Body of pancreas (tissue), 4 donors: ENCODE data around the gene RASA3.
"Not testable (repeated sequence)": the region's sequence is repeated elsewhere in the genome, so short reads cannot be mapped to it uniquely, and the experiment has no call there.

ENCODE experiments used
- CTCF ChIP-seq, 7 experiments: fragments of 450-650 bp in 4 of 7; fragments of 200-600 bp in 3 of 7; sonication (generic) in 3 of 7; IDR thresholded peaks; one replicate each; pipeline ENCODE4 v1.5.1; 2016 to 2019; ENCODE audit warnings: antibody characterized with exemption in 7 of 7
- POLR2A ChIP-seq, 3 donors: fragments of 450-650 bp; IDR thresholded peaks; one replicate each; pipeline ENCODE4 v1.6.1; 2016; ENCODE audit warnings: antibody characterized with exemption in 3 of 3, mild to moderate bottlenecking in 2 of 3

GRCh38 chr13:114117341-114117874, 15.0 kb downstream of the RASA3 start:
- TF ChIP-seq CTCF, POLR2A (IDR thresholded peaks at IDR 0.05): not testable (repeated sequence)
